Keratinocyte (primary cell): Measurements from ENCODE around the gene CREB5. TPM values are rescaled to one million over a fixed set of nuclear protein-coding genes. Genes with fewer than 3 reads are reported as not detected.

Source experiments
- DNase-seq: peaks from one replicate; pipeline ENCODE4 v3.0.0-alpha.2; 2011; ENCODE audit warnings: low read depth, missing footprints, low spot score
- FAIRE-seq: peaks from 2 replicates; lab custom pipeline; 2011; peaks lifted over from hg19 to GRCh38; lab: Jason Lieb, UNC
- H2AFZ ChIP-seq: 2 replicates; pipeline ENCODE4 v1.6.0; 2012; ENCODE audit warnings: low read length, control low read depth, inconsistent platforms; ENCODE audit not compliant: control insufficient read depth
- H3K27ac ChIP-seq: 2 replicates; pipeline ENCODE4 v1.5.1; 2011; ENCODE audit warnings: low read length; ENCODE audit not compliant: control insufficient read depth, insufficient read depth
- H3K27me3 ChIP-seq: 3 replicates; pipeline ENCODE4 v1.6.0; 2011; ENCODE audit warnings: low read length; ENCODE audit not compliant: control insufficient read depth, insufficient read depth; ENCODE audit errors: extremely low read depth
- H3K36me3 ChIP-seq, 2 experiments: 2 replicates in 1 of 2; 3 replicates in 1 of 2; pipeline ENCODE4 v1.5.1; 2011; ENCODE audit warnings: low read length in 2 of 2, mild to moderate bottlenecking in 1 of 2; ENCODE audit not compliant: control insufficient read depth in 2 of 2, insufficient read depth in 2 of 2; ENCODE audit errors: extremely low read depth in 1 of 2
- H3K4me1 ChIP-seq: 3 replicates; pipeline ENCODE4 v1.5.1; 2011; ENCODE audit warnings: low read length; ENCODE audit not compliant: control insufficient read depth, insufficient read depth; ENCODE audit errors: extremely low read depth
- H3K4me2 ChIP-seq: 3 replicates; pipeline ENCODE4 v1.6.0; 2011; ENCODE audit warnings: low read depth, low read length; ENCODE audit not compliant: control insufficient read depth, insufficient read depth; ENCODE audit errors: extremely low read depth
- H3K4me3 ChIP-seq, 3 experiments: fragments of 200-600 bp in 1 of 3; sonication (generic) in 1 of 3; 2 replicates in 2 of 3; 3 replicates in 1 of 3; pipeline ENCODE4 v1.5.1; 2011 to 2016; ENCODE audit warnings: low read length in 3 of 3, mild to moderate bottlenecking in 3 of 3, control low read depth in 2 of 3, inconsistent platforms in 1 of 3, low read depth in 1 of 3, mixed read lengths in 1 of 3, mixed run types in 1 of 3, moderate library complexity in 1 of 3; ENCODE audit not compliant: control insufficient read depth in 2 of 3, insufficient read depth in 2 of 3; ENCODE audit errors: extremely low read depth in 1 of 3
- H3K79me2 ChIP-seq: 2 replicates; pipeline ENCODE4 v1.6.0; 2012; ENCODE audit warnings: low read length; ENCODE audit not compliant: control insufficient read depth, insufficient read depth
- H3K9ac ChIP-seq: 3 replicates; pipeline ENCODE4 v1.6.0; 2011; ENCODE audit warnings: low read length; ENCODE audit not compliant: control insufficient read depth, insufficient read depth; ENCODE audit errors: extremely low read depth
- H3K9me1 ChIP-seq: 3 replicates; pipeline ENCODE4 v1.6.0; 2011; ENCODE audit warnings: low read length; ENCODE audit not compliant: control insufficient read depth, insufficient read depth; ENCODE audit errors: extremely low read depth
- H3K9me3 ChIP-seq: 2 replicates; pipeline ENCODE4 v1.5.1; 2012; ENCODE audit warnings: low read depth, low read length; ENCODE audit not compliant: control insufficient read depth
- H4K20me1 ChIP-seq: 3 replicates; pipeline ENCODE4 v1.6.0; 2011; ENCODE audit warnings: low read length; ENCODE audit not compliant: control insufficient read depth, insufficient read depth; ENCODE audit errors: extremely low read depth
- EZH2 ChIP-seq: IDR thresholded peaks from one replicate; pipeline ENCODE4 v1.6.1; 2012; ENCODE audit warnings: inconsistent platforms, mild to moderate bottlenecking, low read length, moderate library complexity
- dilution Hi-C: fragments of 300-500 bp; cut with MboI; formaldehyde crosslinking; loops from one replicate; pipeline ENCODE4 v1.7.0; 2020; ENCODE audit warnings: low sequenced_read_pairs; ENCODE audit not compliant: extremely low pct_ligation_motif_present
- polyA plus RNA-seq, 5 experiments: library from polyadenylated mRNA; depleted of rRNA in 3 of 5; stranded (reverse) in 3 of 5; stranded (forward) in 1 of 5; unstranded in 1 of 5; fragments of >200 nt; gene quantifications; 1 replicate in 1 of 5; 2 replicates in 3 of 5; 3 replicates in 1 of 5; pipeline versions ENCODE4 v1.2.1 to v1.2.3, GENCODE V29; 2011 to 2012; ENCODE audit warnings: missing spikeins in 2 of 5, low read depth in 1 of 5, low replicate concordance in 1 of 5
- TF ChIP-seq, protein P1 (sequence below), 3 experiments: IDR thresholded peaks in 1 of 3; conservative IDR thresholded peaks in 1 of 3; optimal IDR thresholded peaks in 1 of 3; 2 replicates in 2 of 3; 3 replicates in 1 of 3; pipeline versions ENCODE3 to v1.5.1; 2011; ENCODE audit warnings: low read length in 3 of 3, mild to moderate bottlenecking in 3 of 3, moderate library complexity in 2 of 3, control low read depth in 1 of 3, inconsistent platforms in 1 of 3; ENCODE audit not compliant: insufficient read depth in 2 of 3; ENCODE audit errors: extremely low read depth in 1 of 3

CREB5 gene
- polyA plus RNA-seq, 1 donor (not counting 4 experiments of a cell fraction or from before 2014, with no cell fraction given): 7.9 TPM

DNA sequence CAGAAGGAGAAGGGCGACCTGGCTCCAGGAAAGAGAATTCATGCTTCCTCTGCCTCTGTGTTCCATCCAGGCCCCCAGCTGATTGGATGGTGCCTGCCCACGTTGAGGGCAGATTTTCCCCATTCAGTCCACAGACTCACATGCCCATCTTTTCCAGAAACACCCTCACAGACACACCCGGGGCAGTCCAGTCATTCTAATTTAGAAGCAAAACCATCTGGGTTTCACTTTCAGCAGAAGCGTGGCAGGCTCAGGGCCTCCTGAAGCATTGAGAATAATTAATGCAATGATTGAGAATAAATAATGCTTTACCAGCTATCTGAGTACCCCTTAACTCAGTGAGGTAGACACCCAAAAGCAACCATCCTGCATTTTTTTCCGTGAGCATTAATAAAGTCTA lies 30.2 kb upstream of the CREB5 start:
- no peaks in the 10 kb centered on the region for H3K4me1 ChIP-seq
- H2AFZ ChIP-seq: no peak overlapping the region
- no peaks in the 10 kb centered on the region for H3K9me3 ChIP-seq
- H3K27me3 ChIP-seq: peaks cover 5% of the 10 kb centered on the region
- no peak overlapping the region for H3K4me3 ChIP-seq
- TF ChIP-seq, protein P1, sequence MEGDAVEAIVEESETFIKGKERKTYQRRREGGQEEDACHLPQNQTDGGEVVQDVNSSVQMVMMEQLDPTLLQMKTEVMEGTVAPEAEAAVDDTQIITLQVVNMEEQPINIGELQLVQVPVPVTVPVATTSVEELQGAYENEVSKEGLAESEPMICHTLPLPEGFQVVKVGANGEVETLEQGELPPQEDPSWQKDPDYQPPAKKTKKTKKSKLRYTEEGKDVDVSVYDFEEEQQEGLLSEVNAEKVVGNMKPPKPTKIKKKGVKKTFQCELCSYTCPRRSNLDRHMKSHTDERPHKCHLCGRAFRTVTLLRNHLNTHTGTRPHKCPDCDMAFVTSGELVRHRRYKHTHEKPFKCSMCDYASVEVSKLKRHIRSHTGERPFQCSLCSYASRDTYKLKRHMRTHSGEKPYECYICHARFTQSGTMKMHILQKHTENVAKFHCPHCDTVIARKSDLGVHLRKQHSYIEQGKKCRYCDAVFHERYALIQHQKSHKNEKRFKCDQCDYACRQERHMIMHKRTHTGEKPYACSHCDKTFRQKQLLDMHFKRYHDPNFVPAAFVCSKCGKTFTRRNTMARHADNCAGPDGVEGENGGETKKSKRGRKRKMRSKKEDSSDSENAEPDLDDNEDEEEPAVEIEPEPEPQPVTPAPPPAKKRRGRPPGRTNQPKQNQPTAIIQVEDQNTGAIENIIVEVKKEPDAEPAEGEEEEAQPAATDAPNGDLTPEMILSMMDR (optimal IDR thresholded peaks at IDR 0.05 in 1 of 3, IDR thresholded peaks at IDR 0.05 in 1 of 3, conservative IDR thresholded peaks at IDR 0.05 in 1 of 3; ENCODE audit: extremely low read depth in 1 of 3, insufficient read depth in 2 of 3, low read length in 3 of 3): no peak
- no peaks in the 10 kb centered on the region for H3K9me1 ChIP-seq
- DNase-seq (no peak), FAIRE-seq (no peak)
- H3K79me2 ChIP-seq: no peaks in the 10 kb centered on the region
- dilution Hi-C loops: no loop called here
- H3K36me3 ChIP-seq: no peaks in the 10 kb centered on the region
- H3K9ac ChIP-seq: no peak overlapping the region
- no peak overlapping the region for H3K27ac ChIP-seq
- no peak overlapping the region for H3K4me2 ChIP-seq
- no peaks in the 10 kb centered on the region for H4K20me1 ChIP-seq

DNA sequence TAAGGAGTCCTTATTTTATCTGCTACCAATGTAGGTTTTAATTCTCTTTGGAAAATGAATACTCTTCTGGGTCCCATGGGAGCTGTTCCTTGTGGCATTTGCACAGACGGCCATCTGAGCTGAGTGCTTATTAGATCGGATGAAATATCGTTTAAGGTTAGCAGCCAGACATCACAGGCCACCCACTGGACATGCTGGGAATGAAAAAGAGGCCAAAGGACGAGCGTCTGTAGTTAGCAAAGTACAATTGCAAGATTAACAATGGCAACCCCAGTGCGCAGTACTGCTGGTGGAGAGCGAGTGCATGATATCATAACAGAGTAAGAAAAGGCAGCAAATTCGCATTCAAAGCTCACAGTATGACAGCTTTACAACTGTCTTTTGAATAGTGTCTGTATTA lies 28.3 kb upstream of the CREB5 start:
- no peaks in the 10 kb centered on the region for H3K9me3 ChIP-seq
- H3K9me1 ChIP-seq: no peaks in the 10 kb centered on the region
- H3K4me3 ChIP-seq: no peak overlapping the region
- no peak overlapping the region for H3K4me2 ChIP-seq
- dilution Hi-C loops: no loop called here
- TF ChIP-seq EZH2: no peak
- TF ChIP-seq, protein P1 (optimal IDR thresholded peaks at IDR 0.05 in 1 of 3, IDR thresholded peaks at IDR 0.05 in 1 of 3, conservative IDR thresholded peaks at IDR 0.05 in 1 of 3; ENCODE audit: extremely low read depth in 1 of 3, insufficient read depth in 2 of 3, low read length in 3 of 3): no peak
- FAIRE-seq: no peak
- no peak for DNase-seq
- no peak overlapping the region for H3K27ac ChIP-seq
- H2AFZ ChIP-seq: no peak overlapping the region
- no peak overlapping the region for H3K9ac ChIP-seq
- H3K36me3 ChIP-seq: no peaks in the 10 kb centered on the region
- H3K27me3 ChIP-seq: peaks cover 5% of the 10 kb centered on the region
- H4K20me1 ChIP-seq: no peaks in the 10 kb centered on the region
- H3K79me2 ChIP-seq: no peaks in the 10 kb centered on the region
- H3K4me1 ChIP-seq: no peaks in the 10 kb centered on the region
